HepG2 (cell line): ENCODE results near the gene DAPK3.

Source experiments
- ATF3 ChIP-seq: sonication (generic); formaldehyde crosslinking; IDR thresholded peaks from 2 replicates; pipeline ENCODE4 v1.4.0; 2020; ENCODE audit warnings: missing genetic modification reagents
- CC2D1A ChIP-seq: sonication (generic); formaldehyde crosslinking; IDR thresholded peaks from 2 replicates; pipeline ENCODE4 v1.8.1; 2023; ENCODE audit warnings: mild to moderate bottlenecking, missing genetic modification reagents
- CTCF ChIP-seq: sonication (generic); formaldehyde crosslinking; IDR thresholded peaks from 2 replicates; pipeline ENCODE4 v1.5.0; 2020; ENCODE audit warnings: mild to moderate bottlenecking, missing genetic modification reagents, moderate library complexity
- FOXJ3 ChIP-seq: sonication (generic); formaldehyde crosslinking; IDR thresholded peaks from 2 replicates; pipeline ENCODE4 v1.4.0; 2020; ENCODE audit warnings: missing genetic modification reagents, mild to moderate bottlenecking, borderline replicate concordance
- FOXP4 ChIP-seq: sonication (generic); formaldehyde crosslinking; IDR thresholded peaks from 2 replicates; pipeline ENCODE4 v1.4.0; 2020; ENCODE audit warnings: missing genetic modification reagents
- HDAC6 ChIP-seq: fragments of 200-600 bp; sonication (generic); IDR thresholded peaks from 2 replicates; pipeline ENCODE4 v1.7.0; 2017; ENCODE audit warnings: mild to moderate bottlenecking, antibody characterized with exemption, low read length, low read depth
- JARID2 ChIP-seq: sonication (generic); formaldehyde crosslinking; IDR thresholded peaks from 2 replicates; pipeline ENCODE4 v1.8.1; 2023; ENCODE audit warnings: missing genetic modification reagents, inconsistent platforms; ENCODE audit not compliant: insufficient replicate concordance
- MYPOP ChIP-seq: sonication (generic); formaldehyde crosslinking; IDR thresholded peaks from 2 replicates; pipeline ENCODE4 v1.8.1; 2023; ENCODE audit warnings: mild to moderate bottlenecking, moderate library complexity, missing genetic modification reagents
- PBX3 ChIP-seq: sonication (generic); formaldehyde crosslinking; IDR thresholded peaks from 2 replicates; pipeline ENCODE4 v1.8.1; 2023; ENCODE audit warnings: missing genetic modification reagents, inconsistent platforms, borderline replicate concordance
- POLR2AphosphoS5 ChIP-seq: IDR thresholded peaks from 2 replicates; pipeline ENCODE4 v1.6.1; 2012; ENCODE audit warnings: low read depth, low read length
- SP1 ChIP-seq, 2 experiments: fragments of 450-650 bp in 1 of 2; sonication (generic) in 1 of 2; formaldehyde crosslinking in 1 of 2; IDR thresholded peaks; 2 replicates each; pipeline versions ENCODE4 v1.4.0 to v1.6.1; 2016 to 2020; ENCODE audit warnings: missing genetic modification reagents in 1 of 2
- TAF1 ChIP-seq: sonication (generic); formaldehyde crosslinking; IDR thresholded peaks from 2 replicates; pipeline ENCODE4 v1.4.0; 2020; ENCODE audit warnings: missing genetic modification reagents
- TCF7L2 ChIP-seq: IDR thresholded peaks from 2 replicates; pipeline ENCODE4 v1.6.1; 2011; ENCODE audit warnings: mild to moderate bottlenecking, low read depth, low read length, moderate library complexity
- TSC22D2 ChIP-seq: sonication (generic); formaldehyde crosslinking; IDR thresholded peaks from 2 replicates; pipeline ENCODE4 v1.5.1; 2020; ENCODE audit warnings: missing genetic modification reagents, mild to moderate bottlenecking, borderline replicate concordance

- TF ChIP-seq JARID2: no peak
- no peak for TF ChIP-seq TSC22D2 (CRISPR knock-in tag)
- TF ChIP-seq HDAC6: no peak
- no peak for TF ChIP-seq SP1 (IDR thresholded peaks at IDR 0.05)
- TF ChIP-seq SP1 (CRISPR knock-in tag; IDR thresholded peaks at IDR 0.05): no peak
- no peak for TF ChIP-seq POLR2AphosphoS5
- TF ChIP-seq CTCF (CRISPR knock-in tag): no peak
- TF ChIP-seq MYPOP (CRISPR knock-in tag): no peak
- TF ChIP-seq TCF7L2: no peak
- TF ChIP-seq PBX3: no peak
- no peak for TF ChIP-seq CC2D1A
- no peak for TF ChIP-seq FOXJ3 (CRISPR knock-in tag)
- TF ChIP-seq FOXP4 (CRISPR knock-in tag): no peak
- no peak for TF ChIP-seq ATF3
- no peak for TF ChIP-seq TAF1 (CRISPR knock-in tag)
Observed at GRCh38 chr19:4016903-4017638, 46.2 kb upstream of the DAPK3 start.
